Neural progenitor cell (in vitro differentiated cells): ENCODE measurements around the gene CDRT4.

Source experiments
- CTCF ChIP-seq: fragments of 200-600 bp; sonication (generic); IDR thresholded peaks from 2 replicates; pipeline ENCODE4 v1.5.1; 2017; ENCODE audit warnings: antibody characterized with exemption, mild to moderate bottlenecking
- EZH2 ChIP-seq: fragments of 200-600 bp; sonication (generic); IDR thresholded peaks from 2 replicates; pipeline ENCODE4 v1.6.1; 2017; ENCODE audit warnings: antibody characterized with exemption, mild to moderate bottlenecking, moderate library complexity

GRCh38 chr17:15481481-15481880 lies 14.1 kb upstream of the CDRT4 start:
- TF ChIP-seq CTCF, result no peak
- TF ChIP-seq EZH2, result no peak
